HG03139 (cell line): ENCODE measurements around the gene BOD1L2.

ENCODE experiments used
- ATAC-seq: cut with Tn5 transposase; IDR thresholded peaks from one replicate; pipeline ENCODE4 v1.9.1; 2021; ENCODE audit not compliant: unreplicated experiment

BOD1L2 gene

GRCh38 chr18:57149531-57149930 lies 2.6 kb downstream of the BOD1L2 start:
- no peak for ATAC-seq

- no peak for ATAC-seq
These were observed 3.2 kb downstream of the BOD1L2 start for GRCh38 chr18:57150081-57150480.

- no peak for ATAC-seq
These were observed 3.9 kb downstream of the BOD1L2 start for GRCh38 chr18:57150828-57151227.

GRCh38 chr18:57154191-57154830 lies 7.4 kb downstream of the BOD1L2 start:
- ATAC-seq, result no peak

GRCh38 chr18:57164401-57164800 lies 17.5 kb downstream of the BOD1L2 start:
- ATAC-seq, result no peak

GRCh38 chr18:57167617-57168308 lies 20.9 kb downstream of the BOD1L2 start:
- ATAC-seq, result no peak

GRCh38 chr18:57171026-57171425 lies 24.1 kb downstream of the BOD1L2 start:
- no peak for ATAC-seq

- ATAC-seq, result no peak
These were observed 28.6 kb downstream of the BOD1L2 start for GRCh38 chr18:57175532-57175931.

- ATAC-seq, result no peak
These were observed 38.5 kb downstream of the BOD1L2 start for GRCh38 chr18:57185434-57185833.

- ATAC-seq, result no peak
These were observed 42.1 kb downstream of the BOD1L2 start for GRCh38 chr18:57188851-57189557.

GRCh38 chr18:57190026-57190425 lies 43.1 kb downstream of the BOD1L2 start:
- no peak for ATAC-seq

- no peak for ATAC-seq
These were observed 47.2 kb downstream of the BOD1L2 start for GRCh38 chr18:57194070-57194469.

- no peak for ATAC-seq
These were observed 47.7 kb downstream of the BOD1L2 start for GRCh38 chr18:57194622-57195021.

- no peak for ATAC-seq
These were observed 48.5 kb downstream of the BOD1L2 start for GRCh38 chr18:57195341-57195740.

- no peak for ATAC-seq
These were observed 50.4 kb downstream of the BOD1L2 start for GRCh38 chr18:57197261-57197660.

- no peak for ATAC-seq
These were observed 51.2 kb downstream of the BOD1L2 start for GRCh38 chr18:57198073-57198472.
